Hematopoietic multipotent progenitor cell treated with erythropoietin and hydrocortisone succinate and interleukin-3 and kit ligand, for 8 days (in vitro differentiated cells): ENCODE measurements around the gene ZNRF1.
A peak's percentile ranks its signal among the peaks of the same experiment; 100 is the strongest.

Source experiments
- DNase-seq: peaks from one replicate; pipeline ENCODE4 v3.0.0-alpha.2; 2015

ZNRF1 gene

GRCh38 chr16:75100603-75100990 is 101.8 kb downstream of the ZNRF1 start:
- no peak for DNase-seq

- DNase-seq: no peak
These were observed 102.8 kb downstream of the ZNRF1 start for GRCh38 chr16:75101635-75102034.

GRCh38 chr16:75102595-75102994 is 103.8 kb downstream of the ZNRF1 start:
- no peak for DNase-seq

GRCh38 chr16:75103994-75104393 is 105.2 kb downstream of the ZNRF1 start:
- no peak for DNase-seq

GRCh38 chr16:75104836-75105235 is 106.0 kb downstream of the ZNRF1 start:
- no peak for DNase-seq

GRCh38 chr16:75105306-75106061 is 106.7 kb downstream of the ZNRF1 start:
- no peak for DNase-seq

GRCh38 chr16:75106351-75107274 is 107.8 kb downstream of the ZNRF1 start:
- DNase-seq: no peak

GRCh38 chr16:75107505-75107904 is 108.7 kb downstream of the ZNRF1 start:
- DNase-seq: no peak

GRCh38 chr16:75108792-75109731 is 110.2 kb downstream of the ZNRF1 start:
- DNase-seq: peak; percentile 93

- peak; percentile 57 for DNase-seq
These were observed 111.0 kb downstream of the ZNRF1 start for GRCh38 chr16:75109732-75110243.

- peak; percentile 93 for DNase-seq
These were observed 112.1 kb downstream of the ZNRF1 start for GRCh38 chr16:75110637-75111513.

- DNase-seq: no peak
These were observed 112.7 kb downstream of the ZNRF1 start for GRCh38 chr16:75111514-75111940.

GRCh38 chr16:75111961-75112733 is 113.3 kb downstream of the ZNRF1 start:
- no peak for DNase-seq

- peak; percentile 66 for DNase-seq
These were observed 114.1 kb downstream of the ZNRF1 start for GRCh38 chr16:75112734-75113491.

GRCh38 chr16:75113541-75114121 is 114.8 kb downstream of the ZNRF1 start:
- no peak for DNase-seq

- DNase-seq: no peak
These were observed 115.5 kb downstream of the ZNRF1 start for GRCh38 chr16:75114179-75114945.

- no peak for DNase-seq
These were observed 116.4 kb downstream of the ZNRF1 start for GRCh38 chr16:75114946-75115825.
